Thoracic aorta (tissue), 2 donors: ENCODE data around the gene EML6. TPM values are rescaled to one million over a fixed set of nuclear protein-coding genes. Genes with fewer than 3 reads are reported as not detected.

Experiments used
- ATAC-seq: fragments of 150-250 bp; one replicate; pipeline ENCODE4 v1.8.0; 2017; ENCODE audit warnings: low read depth; ENCODE audit not compliant: insufficient number of reproducible peaks, low FRiP score
- DNase-seq: peaks from one replicate; pipeline ENCODE4 v3.0.0-alpha.2; 2020; ENCODE audit warnings: low spot score
- H3K27ac ChIP-seq, 2 donors: fragments of 200-600 bp; sonication (generic); 1 replicate in 1 of 2; 2 replicates in 1 of 2; pipeline ENCODE4 v1.5.1; 2016; ENCODE audit warnings: mild to moderate bottlenecking in 2 of 2, moderate library complexity in 2 of 2
- H3K27me3 ChIP-seq: fragments of 200-600 bp; sonication (generic); replicated peaks from 2 replicates; pipeline ENCODE4 v1.6.0; 2016; ENCODE audit warnings: mild to moderate bottlenecking; ENCODE audit not compliant: insufficient read depth
- H3K36me3 ChIP-seq: fragments of 200-600 bp; sonication (generic); one replicate; pipeline ENCODE4 v1.5.1; 2016
- H3K4me1 ChIP-seq, 2 donors: fragments of 200-600 bp; sonication (generic); 1 replicate in 1 of 2; 2 replicates in 1 of 2; pipeline versions ENCODE4 v1.5.1 to v1.6.0; 2016; ENCODE audit warnings: low read depth in 2 of 2, mild to moderate bottlenecking in 1 of 2; ENCODE audit not compliant: control insufficient read depth in 1 of 2
- H3K4me3 ChIP-seq: fragments of 200-600 bp; sonication (generic); 2 replicates; pipeline ENCODE4 v1.5.1; 2016; ENCODE audit warnings: mild to moderate bottlenecking
- H3K9me3 ChIP-seq: fragments of 200-600 bp; sonication (generic); 2 replicates; pipeline ENCODE4 v1.5.1; 2016
- total RNA-seq, 2 donors: library from RNA; depleted of rRNA; stranded (reverse); fragments of >200 nt; gene quantifications; one replicate each; pipeline versions ENCODE4 v1.1.0 to v1.2.3, GENCODE V29; 2016
- TF ChIP-seq, protein P1 (sequence below): fragments of 200-600 bp; sonication (generic); IDR thresholded peaks from one replicate; pipeline ENCODE4 v1.5.1; 2019; ENCODE audit warnings: antibody characterized with exemption

EML6 gene
- total RNA-seq, 2 donors from 2014 or later, result 0.81 to 0.92 TPM

DNA sequence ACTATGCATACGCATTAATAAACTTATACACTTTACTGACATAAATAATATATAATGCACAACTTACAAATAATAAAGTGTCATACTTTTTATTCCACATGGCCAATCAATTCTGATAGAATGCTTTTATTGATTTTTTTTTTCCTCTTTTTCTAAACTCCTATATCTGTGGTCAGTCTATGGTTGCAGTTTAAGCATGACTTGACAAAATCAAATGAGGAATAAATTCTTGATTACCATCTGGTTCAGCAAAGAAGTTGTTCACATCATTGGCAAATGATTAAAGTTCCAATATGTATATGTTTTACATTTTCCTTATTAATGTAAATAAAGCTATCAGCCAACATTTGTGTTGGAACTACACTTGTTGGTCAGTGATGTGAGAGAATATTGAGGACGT, 83.5 kb downstream of the EML6 start:
- Histone ChIP-seq H3K36me3 (no peaks in the 10 kb centered on the region), H3K9me3 (peaks cover 4% of the 10 kb centered on the region), H3K4me1 (peaks cover 0 to 7% of the 10 kb centered on the region in 2 donors), H3K4me3 (no peak overlapping the region), H3K27ac (no peak overlapping the region), H3K27me3 (no peaks in the 10 kb centered on the region)
- ATAC-seq (no peak), DNase-seq (no peak)
- TF ChIP-seq, protein P1, sequence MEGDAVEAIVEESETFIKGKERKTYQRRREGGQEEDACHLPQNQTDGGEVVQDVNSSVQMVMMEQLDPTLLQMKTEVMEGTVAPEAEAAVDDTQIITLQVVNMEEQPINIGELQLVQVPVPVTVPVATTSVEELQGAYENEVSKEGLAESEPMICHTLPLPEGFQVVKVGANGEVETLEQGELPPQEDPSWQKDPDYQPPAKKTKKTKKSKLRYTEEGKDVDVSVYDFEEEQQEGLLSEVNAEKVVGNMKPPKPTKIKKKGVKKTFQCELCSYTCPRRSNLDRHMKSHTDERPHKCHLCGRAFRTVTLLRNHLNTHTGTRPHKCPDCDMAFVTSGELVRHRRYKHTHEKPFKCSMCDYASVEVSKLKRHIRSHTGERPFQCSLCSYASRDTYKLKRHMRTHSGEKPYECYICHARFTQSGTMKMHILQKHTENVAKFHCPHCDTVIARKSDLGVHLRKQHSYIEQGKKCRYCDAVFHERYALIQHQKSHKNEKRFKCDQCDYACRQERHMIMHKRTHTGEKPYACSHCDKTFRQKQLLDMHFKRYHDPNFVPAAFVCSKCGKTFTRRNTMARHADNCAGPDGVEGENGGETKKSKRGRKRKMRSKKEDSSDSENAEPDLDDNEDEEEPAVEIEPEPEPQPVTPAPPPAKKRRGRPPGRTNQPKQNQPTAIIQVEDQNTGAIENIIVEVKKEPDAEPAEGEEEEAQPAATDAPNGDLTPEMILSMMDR, result no peak

DNA sequence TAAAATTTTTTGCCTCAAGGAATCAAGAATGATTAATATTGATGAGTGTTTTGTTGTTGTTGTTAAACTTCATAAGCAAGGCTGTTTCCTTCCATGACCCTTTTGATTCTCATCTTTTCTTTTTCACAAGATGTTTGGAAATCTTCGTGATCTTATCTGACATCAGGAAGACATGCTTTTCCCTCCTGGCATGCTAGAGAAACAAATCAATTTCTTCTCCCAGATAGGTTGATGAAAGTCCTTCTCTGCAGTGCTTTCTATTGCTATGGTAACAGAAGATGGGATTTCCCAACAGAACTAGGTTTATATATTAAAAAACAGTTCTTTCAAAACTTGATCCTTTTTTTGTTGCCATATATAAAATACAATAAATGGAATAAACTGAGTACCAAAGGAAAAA, 85.2 kb downstream of the EML6 start:
- Histone ChIP-seq H3K4me3 (no peak overlapping the region), H3K27ac (no peak overlapping the region), H3K4me1 (peaks cover 0 to 7% of the 10 kb centered on the region in 2 donors), H3K36me3 (no peaks in the 10 kb centered on the region), H3K27me3 (no peaks in the 10 kb centered on the region), H3K9me3 (peaks cover 4% of the 10 kb centered on the region)
- DNase-seq (no peak), ATAC-seq (no peak)
- TF ChIP-seq, protein P1, result no peak

DNA sequence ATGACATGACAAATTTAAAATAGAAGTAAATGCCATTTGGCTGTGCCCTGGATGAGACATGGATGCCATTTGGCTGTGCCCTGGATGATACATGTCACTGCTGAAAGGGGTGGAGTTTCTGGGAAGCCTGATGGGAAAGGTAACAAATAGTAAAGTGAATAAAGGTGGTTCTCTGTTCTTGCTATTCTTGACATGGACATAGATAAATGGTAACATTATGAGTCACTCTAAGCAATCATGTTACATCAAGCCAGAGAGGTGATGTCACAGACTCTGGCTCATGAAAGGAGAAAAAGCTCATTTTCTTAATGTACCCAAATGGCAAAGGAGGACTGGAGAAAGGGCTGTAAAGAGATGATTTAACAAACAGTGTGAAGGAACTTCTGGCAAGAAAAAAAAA, 86.4 kb downstream of the EML6 start:
- Histone ChIP-seq H3K4me1 (peaks cover 0 to 7% of the 10 kb centered on the region in 2 donors), H3K9me3 (peaks cover 4% of the 10 kb centered on the region), H3K36me3 (no peaks in the 10 kb centered on the region), H3K27me3 (no peaks in the 10 kb centered on the region), H3K27ac (no peak overlapping the region), H3K4me3 (no peak overlapping the region)
- TF ChIP-seq, protein P1, result no peak
- DNase-seq, result no peak
- ATAC-seq, result peak; percentile 20

DNA sequence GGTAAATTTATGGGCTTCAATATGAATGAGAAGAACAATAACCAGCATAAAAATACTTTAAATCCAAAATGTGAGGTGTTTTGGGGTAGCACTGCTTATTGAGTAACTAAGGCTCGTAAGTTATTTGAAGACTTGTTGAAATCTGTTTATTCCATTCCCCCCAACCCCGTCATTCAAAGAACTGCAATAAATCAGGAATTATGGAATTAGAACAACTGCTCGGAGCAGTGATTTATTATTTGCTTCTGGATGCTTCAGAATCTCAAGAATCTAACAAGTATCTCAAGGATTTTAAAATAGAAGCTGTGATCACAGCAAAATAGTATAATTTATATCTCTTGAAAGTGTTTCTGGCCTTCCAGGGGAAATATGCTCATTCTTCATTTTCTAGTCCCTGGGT, 86.8 kb downstream of the EML6 start:
- peaks cover 1% of the 10 kb centered on the region for H3K9me3 ChIP-seq
- no peak overlapping the region for H3K4me3 ChIP-seq
- ATAC-seq (no peak), DNase-seq (no peak)
- TF ChIP-seq, protein P1, result no peak
- H3K27ac ChIP-seq, result no peak overlapping the region
- no peaks in the 10 kb centered on the region for H3K27me3 ChIP-seq
- no peaks in the 10 kb centered on the region for H3K36me3 ChIP-seq
- H3K4me1 ChIP-seq, result peaks cover 0 to 7% of the 10 kb centered on the region in 2 donors

DNA sequence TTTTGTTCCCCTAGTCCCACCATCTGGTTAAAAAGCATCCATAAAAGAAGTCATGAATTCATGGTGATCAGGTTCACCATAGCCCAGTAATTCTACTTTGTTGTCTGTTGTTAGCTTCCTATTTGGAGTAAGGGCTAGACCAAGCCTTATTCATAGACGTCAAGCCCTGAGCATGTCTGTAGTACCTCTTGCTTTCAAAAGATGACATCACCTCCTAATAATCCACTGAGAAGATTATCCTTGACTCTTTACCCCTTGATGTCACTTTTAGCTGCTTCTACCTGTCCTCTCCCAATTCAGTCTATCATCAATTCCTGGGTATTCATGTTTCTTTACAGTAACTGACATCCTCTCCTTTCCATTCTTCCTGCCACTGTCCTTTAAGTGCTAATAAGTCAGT, 90.1 kb downstream of the EML6 start:
- H3K4me3 ChIP-seq, result no peak overlapping the region
- TF ChIP-seq, protein P1, result no peak
- no peak for DNase-seq
- no peaks in the 10 kb centered on the region for H3K36me3 ChIP-seq
- no peak overlapping the region for H3K27ac ChIP-seq
- no peak for ATAC-seq
- peaks cover 0 to 7% of the 10 kb centered on the region in 2 donors for H3K4me1 ChIP-seq
- H3K27me3 ChIP-seq, result no peaks in the 10 kb centered on the region
- H3K9me3 ChIP-seq, result no peaks in the 10 kb centered on the region
